PFSK-1 (cell line): ENCODE results near the gene THOC6.

Experiments used
- POLR2AphosphoS5 ChIP-seq: IDR thresholded peaks from 2 replicates; pipeline ENCODE4 v1.6.1; 2012; ENCODE audit warnings: low read depth, mild to moderate bottlenecking, control low read depth, low read length, moderate library complexity
- REST ChIP-seq, 2 experiments: IDR thresholded peaks; 2 replicates each; pipeline versions ENCODE4 v1.6.1 to v1.8.0; 2011 to 2012; ENCODE audit warnings: low read depth in 2 of 2, low read length in 2 of 2, control low read depth in 1 of 2, inconsistent platforms in 1 of 2, mild to moderate bottlenecking in 1 of 2, moderate library complexity in 1 of 2; ENCODE audit not compliant: insufficient read depth in 1 of 2

- no peak for TF ChIP-seq REST (IDR thresholded peaks at IDR 0.05; ENCODE audit: insufficient read depth in 1 of 2, low read depth in 2 of 2, low read length in 2 of 2)
- no peak for TF ChIP-seq POLR2AphosphoS5
These were observed 37.1 kb upstream of the THOC6 start for GRCh38 chr16:2986623-2987188.
